GM21360 (cell line): ENCODE results near the gene FUBP3.

Experiments
- ATAC-seq: cut with Tn5 transposase; IDR thresholded peaks from one replicate; pipeline ENCODE4 v1.9.1; 2021; ENCODE audit warnings: mild to moderate bottlenecking, moderate library complexity; ENCODE audit not compliant: unreplicated experiment

Gene FUBP3, protein sequence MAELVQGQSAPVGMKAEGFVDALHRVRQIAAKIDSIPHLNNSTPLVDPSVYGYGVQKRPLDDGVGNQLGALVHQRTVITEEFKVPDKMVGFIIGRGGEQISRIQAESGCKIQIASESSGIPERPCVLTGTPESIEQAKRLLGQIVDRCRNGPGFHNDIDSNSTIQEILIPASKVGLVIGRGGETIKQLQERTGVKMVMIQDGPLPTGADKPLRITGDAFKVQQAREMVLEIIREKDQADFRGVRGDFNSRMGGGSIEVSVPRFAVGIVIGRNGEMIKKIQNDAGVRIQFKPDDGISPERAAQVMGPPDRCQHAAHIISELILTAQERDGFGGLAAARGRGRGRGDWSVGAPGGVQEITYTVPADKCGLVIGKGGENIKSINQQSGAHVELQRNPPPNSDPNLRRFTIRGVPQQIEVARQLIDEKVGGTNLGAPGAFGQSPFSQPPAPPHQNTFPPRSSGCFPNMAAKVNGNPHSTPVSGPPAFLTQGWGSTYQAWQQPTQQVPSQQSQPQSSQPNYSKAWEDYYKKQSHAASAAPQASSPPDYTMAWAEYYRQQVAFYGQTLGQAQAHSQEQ

DNA sequence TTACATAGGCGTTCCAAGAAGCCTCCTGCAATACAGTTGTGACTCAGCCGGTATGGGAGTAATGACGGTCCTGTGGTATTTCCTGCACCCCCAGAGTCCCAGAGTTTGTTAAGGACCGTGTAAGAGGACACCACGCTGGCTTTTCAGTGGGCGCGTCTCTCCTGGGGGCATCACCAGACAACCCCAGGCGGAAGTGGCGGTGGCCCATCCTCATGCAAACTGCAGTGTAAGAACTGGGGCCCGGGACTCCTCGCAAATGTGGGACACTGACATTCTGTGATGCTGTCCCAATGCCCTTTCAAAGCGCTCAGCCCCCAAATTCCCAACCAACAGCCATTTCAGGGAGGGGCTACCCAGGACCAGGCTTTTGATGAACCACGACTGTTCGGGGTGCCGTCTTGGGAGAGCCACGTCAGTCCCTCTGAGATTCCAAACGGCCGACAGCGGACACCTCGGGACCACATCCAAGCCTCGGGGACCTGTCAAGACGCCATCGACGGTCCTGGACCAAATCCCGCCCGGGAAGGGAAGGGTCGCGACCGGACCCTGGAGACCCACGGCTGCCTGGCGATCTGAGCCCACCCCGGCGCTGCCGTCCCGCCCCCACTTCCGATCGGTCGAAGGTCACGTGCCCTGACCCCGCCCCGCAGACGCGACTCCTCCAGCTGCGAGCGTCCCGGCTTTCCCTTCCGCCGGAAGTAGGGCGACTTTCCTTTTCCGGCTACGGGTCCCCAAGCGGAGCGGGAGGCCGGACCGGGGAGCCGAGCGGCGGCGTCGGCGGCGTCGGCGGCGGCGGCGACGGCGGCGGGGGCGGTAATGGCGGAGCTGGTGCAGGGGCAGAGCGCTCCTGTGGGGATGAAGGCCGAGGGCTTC is at the start of gene FUBP3:
Gene FUBP3, plus strand, starts transcription at position 713 of the 873 bp plus-strand sequence. Its CDS starts 104 bp downstream, at position 817.
- ATAC-seq: peak; percentile 81

DNA sequence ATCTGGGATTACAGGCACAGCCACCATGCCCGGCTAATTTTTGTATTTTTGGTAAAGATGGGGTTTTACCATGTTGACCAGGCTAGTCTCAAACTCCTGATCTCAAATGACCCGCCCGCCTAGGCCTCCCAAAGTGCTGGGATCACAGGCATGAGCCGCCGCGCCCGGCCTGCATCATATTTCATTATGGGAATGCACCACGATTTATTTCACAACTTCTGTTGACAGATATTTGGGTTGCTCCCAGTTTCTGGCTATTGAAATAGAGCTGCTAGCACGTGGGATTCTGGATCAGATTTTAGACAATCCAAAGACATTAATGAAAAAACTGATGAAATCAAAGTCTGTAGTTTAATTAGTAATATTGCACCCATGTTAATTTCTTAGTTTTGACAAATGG is 48.4 kb upstream of the FUBP3 start:
- no peak for ATAC-seq

DNA sequence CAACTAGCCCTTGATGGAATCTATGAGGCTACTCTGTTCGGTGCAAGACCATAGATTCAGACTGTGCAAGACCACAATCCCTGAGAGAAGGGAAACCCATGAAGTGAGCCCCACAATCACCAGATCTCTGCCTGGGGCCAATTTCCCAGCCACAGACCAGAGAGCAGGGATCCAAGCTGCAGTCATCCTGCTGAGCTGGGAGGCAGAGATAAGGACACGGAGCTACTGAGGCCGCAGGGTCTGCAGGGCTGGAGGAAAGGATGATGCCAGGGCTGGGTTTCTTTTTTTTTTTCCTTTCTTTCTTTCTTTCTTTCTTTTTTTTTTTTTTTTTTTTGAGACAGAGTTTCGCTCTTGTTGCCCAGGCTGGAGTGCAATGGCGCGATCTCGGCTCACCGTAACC is 47.7 kb upstream of the FUBP3 start:
- ATAC-seq: no peak

DNA sequence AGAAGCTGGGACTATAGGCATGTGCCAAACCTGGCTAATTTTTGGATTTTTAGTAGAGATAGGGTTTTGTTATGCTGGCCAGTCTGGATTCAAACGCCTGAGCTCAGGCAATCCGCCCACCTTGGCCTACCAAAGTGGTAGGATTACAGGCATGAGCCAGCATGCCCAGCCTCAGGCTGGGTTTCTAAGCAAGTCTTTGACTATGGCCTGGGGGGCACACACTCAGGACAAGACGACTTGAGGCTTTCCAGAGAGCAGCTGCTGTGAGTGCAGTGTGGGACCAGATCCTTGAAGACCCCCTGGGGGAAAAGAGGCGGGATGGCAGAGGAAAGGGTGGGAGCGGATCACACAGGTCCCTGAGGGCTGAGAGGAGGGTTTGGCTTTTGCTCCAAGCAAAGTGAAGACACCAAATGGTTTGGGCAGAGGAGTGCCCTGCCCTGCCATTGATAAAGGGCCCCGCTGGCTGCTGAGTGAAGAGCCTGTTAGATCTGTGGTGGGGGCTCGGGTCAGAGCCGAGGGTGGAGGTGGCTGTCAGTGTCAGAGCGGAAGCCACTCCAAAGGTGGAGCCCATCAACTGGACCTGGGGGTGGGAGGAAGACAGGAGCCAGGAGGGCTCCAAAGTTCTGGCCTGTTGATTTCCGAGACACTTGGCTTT is 46.8 kb upstream of the FUBP3 start:
- ATAC-seq: no peak

DNA sequence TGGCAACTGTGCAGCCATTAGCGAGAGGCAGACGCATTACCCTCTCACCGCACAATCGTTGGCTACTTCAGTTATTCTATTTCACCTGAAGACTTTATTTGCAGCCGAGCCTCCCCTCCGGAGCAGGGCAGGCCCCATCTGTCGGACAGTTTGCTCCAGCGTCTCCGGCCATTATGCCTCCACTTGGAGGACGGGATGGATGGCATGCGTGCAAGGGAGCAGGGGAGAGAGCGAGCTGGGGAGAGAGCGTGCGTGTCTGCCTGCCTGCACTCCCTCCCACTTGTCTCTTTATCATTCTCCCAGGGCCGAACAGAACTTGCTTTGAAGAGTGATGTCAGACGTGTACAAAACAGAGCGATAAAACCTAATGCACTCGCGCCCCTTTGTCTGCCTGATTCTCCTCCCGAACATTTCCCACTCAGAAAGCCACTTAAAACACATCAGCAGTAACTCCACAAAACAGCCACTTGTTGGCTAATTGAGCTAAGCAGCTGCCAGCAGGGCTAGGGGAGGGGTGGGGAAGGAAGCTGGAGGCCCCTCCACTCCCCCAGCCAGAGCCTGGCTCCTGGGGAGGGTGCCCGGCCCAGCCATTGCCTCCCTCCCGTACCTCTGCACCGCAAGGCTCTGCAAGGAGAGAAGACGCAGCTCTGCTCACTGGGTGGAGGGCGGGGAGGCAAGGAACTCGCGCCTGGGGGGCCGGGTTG is 43.4 kb upstream of the FUBP3 start:
- ATAC-seq: no peak

DNA sequence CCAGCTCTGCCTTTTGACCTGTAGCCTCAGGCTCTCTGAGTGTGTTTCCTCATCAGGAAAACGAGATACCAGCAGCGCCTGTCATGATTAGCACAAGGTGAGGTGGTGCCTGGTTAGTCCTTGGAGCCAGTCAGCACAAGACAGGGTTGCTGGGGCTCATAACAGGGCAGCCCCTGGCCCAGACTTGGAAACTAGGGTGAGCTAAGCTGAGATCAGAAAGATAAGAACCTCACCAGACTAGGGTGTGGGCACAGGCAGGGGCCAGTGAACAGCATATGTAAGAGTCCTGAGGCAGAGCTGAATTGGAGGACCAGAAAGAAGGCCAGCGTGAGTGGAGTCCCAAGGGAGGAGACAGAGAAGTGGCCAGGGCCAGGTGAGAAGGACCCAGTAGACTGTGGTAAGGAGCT is 42.7 kb upstream of the FUBP3 start:
- no peak for ATAC-seq

DNA sequence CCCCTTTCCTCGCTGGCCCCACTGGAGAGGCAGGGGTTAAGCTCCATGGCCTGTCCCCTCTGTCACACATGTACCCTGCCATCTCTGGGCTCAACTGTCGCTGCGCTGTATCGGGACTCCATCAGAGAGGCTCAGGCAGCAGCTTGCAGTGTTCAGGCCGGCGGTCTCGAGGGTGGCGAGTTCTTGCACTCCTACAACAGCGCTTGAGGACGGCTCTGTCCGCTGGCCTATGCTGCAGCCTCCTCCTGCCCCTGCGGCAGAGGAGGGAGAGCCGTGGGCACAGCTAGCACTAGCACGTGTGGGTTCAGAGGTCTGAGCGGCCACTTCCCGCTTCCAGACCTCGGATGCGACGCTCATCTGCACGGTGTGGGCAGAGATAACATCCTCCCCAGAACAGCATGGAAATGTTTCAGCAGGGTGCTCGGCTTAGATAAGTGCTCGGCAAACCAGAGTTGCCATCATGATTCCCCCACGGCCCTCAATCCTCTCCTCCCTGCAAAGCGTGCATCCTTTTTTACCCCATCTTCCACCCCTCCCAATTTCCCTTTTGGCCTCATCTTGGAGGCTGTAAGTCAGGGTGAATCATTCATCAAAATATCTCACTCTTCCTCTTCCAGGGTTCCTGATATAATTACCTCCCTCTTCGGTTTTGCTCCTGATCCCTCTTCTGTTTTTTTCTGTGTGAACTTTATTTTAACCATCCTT is 41.9 kb upstream of the FUBP3 start:
- ATAC-seq: no peak

DNA sequence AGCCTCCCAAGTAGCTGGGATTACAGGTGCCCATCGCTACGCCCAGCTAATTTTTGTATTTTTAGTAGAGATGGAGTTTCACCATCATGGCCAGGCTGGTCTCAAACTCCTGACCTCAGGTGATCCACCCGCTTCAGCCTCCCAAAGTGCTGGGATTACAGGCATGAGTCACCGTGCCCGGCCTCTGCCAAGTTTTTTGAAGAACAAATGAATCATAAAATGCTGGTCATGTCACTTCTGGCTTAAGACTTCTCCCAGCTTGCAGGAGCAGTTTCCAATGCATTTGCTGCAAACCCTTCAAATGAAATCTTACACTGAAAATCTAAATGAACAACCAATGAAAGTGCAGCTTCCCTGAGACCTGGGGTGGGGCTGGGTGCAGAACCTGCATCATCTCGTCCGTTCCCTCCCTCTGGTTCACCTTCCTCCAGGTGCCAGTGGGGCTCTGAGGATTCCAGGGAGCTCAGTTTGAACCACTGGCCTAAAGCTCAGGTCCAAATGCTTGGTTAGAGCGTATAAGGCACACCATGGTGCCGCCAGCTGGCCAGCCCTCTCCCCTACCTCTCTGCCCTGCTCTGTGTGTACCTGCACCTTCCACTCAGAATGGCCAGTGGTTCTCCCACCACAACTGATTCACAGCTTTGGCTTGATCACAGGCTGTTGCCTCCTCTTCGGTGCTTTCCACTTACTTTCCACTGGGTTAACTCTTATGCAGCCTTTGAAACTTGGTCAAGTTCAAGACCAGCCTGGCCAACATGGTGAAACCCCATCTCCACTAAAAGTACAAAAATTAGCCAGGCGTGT is 39.8 kb upstream of the FUBP3 start:
- no peak for ATAC-seq

DNA sequence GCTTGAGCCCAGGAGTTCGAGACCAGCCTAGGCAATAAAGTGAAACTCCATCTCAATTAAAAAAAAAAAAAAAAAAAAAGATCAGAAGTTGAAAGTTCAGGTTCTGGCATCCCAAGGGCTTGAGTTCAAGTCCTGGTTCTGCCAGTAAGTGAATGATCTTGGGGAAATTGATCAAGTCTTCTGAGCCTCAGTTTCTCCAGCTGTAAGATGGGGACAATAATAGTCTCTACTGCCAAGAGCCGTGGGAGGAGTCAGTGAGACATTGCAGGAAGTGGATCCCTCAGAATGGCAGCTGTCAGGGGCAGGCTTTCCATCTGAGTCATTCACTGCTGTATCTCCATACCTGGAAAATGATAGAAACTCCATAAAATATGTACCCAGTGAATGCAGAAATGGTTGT is 37.8 kb upstream of the FUBP3 start:
- ATAC-seq: no peak

DNA sequence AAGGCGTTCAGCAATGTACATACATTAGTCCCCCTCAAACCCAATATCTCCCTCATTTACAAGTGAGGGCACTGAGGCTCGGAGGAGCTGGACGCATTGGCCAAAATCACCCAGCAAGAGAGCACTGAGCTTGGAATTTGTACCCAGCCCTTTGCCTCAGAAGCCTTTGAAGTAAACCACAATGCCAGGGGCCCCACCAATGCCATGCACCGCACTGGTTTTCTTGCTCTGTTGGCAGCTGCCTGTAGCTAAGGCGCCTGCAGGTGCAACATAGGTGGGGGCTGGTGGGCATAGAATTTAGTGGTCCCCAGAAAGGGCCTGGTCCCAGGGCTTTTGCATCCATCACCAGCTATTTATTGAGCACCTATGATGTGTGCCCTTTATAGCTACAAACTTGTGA is 37.3 kb upstream of the FUBP3 start:
- ATAC-seq: no peak

DNA sequence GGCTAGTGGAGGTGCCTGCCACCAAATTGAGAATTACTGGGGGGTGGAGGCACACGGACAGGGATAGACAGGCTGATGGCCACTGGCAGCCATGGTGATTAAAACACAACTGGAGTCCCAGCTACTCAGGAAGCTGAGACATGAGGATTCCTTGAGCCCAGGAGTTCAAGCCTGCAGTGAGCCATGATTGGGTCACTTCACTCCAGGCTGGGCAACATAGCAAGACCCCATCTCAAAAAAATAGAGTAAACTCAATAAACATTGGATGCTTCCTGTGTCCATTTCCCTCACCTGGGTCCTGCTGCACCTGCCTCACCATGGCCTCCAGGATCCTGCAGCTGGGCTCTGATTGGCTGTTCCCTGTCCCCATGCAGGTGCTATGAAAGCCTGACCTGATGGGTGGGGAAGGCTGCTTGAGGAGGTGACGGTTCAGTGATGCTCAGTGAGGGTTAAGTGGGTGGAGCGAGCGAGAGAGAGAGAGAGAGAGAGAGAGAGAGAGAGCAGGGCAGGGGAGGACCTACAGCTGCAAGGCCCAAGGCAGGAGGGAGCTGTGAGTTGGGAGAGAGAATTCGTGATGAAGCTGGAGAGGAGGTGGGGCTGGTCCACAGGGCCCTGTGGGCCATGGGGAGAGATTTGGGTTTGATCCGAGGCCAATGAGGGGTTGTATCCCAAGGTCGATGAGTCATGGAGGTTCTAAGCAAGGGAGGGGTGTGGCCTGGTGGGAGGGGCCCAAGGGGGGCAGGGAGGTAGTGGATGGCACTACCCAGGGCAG is 36.7 kb upstream of the FUBP3 start:
- ATAC-seq: no peak

DNA sequence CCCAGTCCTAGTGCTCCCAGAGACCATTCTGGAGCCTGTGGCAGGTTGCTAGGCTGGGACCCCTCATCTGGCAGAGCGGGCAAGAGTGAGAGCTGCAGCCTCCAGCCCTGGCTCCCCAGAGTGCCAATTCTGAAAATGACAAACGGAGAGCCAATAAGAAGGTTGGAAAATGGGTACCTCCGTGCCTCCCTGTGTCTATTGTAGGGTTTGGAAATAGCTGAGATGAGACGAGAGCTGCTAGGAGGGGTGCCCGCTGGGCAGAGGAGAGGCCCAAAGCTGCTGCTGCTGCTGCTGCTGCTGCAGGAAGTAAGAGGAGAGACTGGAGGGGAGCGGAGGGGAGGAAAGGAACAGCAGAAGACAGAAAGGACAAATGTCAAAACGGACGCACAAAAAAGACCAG is 36.0 kb upstream of the FUBP3 start:
- no peak for ATAC-seq

DNA sequence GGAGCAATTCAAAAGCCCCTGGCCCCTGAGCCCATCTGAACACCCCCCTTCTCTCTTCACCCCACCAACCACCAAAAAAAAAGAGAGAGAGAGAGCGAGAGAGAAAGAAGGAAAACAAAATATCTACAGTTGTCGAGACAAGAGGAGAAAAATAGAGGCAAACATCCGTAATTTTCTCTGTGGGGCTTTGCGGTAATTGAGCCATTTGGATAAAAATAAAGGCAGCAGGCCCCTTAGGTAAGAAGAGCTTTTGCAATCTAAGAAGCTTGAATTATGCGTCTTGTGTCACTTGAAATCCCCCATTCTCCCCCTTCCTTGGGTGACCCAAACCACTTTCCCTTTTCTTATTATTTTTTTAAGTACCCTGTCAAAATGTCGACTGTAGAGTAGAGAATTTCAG is 35.5 kb upstream of the FUBP3 start:
- ATAC-seq: no peak

DNA sequence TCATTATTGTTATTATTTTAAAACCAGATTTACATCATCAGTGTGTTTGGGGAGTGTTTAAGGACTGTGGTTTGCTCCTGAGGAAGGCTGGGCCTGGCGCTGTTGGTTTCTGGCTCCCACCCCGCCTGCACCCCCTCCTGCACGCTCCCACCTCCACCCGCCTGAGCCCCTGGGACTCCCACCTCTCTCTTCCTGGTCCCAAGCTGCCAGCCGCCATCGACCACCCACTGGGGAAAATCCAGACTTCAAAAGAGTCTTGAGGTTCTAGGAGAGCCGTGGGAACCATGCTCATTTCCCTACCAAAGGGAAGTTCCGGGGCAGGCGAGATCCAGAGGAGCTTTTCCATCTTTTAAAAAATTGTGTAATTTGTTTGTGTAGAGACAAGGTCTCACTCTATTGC is 35.0 kb upstream of the FUBP3 start:
- ATAC-seq: no peak

DNA sequence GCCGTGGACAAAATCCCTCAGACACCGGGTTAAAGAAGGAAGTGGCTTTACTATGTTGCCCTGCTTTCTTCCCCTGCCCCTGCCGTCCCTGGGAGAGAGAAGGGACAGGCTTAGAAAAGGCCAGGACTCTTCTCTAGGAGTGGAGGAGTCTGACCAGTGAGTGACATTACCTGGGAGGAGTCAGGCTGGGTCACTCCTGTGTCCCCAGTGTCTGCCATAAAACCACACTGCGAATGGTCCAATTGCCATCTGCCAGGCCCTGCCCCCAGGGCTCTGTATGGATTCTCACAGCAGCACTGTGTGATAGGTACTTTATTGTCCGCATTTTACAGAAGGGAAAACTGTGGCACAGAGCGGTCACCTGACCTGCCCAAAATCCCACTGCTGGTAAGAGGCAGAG is 31.3 kb upstream of the FUBP3 start:
- no peak for ATAC-seq

DNA sequence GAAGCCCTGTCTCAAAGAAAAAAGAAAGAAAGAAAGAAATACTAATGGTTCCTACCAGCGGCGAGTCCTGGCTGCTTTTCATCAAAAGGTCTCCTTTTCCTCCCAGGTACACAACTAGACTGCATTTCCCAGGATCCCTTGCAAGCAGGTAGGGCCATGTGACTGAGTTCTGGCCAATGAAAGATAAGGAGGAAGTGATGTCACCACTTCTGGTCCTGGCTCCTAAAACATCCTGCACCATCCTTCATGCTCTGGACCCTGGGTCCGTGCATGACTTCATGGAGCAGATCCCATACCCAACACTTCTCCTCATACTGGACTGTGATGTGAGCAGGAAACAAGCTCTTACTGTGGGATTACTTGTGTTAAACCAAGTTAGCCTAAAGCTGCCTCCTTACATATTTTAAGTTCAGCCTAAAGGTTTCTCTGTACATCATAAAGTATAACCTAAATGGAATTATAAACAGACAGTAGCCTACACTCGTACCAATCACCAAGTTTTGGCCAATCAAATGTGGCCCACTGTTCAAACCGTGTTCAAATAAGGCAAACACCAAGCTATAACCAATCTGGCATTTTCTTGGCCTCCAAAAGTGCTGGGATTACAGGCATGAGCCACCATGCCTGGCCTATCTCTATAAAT is 30.2 kb upstream of the FUBP3 start:
- no peak for ATAC-seq

DNA sequence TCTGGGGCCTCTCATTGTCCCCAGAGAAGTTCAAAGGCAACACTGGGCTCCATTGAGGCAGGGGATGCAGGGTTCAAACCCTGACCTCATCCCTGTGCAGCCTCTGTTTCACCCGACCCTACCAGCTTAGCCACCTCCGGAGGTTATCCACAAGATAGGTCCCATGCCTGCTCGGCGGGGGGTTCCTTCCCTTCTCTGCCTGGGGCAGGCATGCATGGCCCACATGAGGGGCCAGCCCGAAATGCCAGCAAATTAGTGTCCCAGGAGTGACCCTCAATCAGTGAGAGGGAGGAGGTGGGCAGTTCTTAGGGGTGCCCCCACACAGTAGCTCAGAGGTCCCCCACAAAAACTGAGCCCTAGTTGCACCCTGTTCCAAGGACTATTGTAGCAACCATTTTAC is 24.8 kb upstream of the FUBP3 start:
- no peak for ATAC-seq

DNA sequence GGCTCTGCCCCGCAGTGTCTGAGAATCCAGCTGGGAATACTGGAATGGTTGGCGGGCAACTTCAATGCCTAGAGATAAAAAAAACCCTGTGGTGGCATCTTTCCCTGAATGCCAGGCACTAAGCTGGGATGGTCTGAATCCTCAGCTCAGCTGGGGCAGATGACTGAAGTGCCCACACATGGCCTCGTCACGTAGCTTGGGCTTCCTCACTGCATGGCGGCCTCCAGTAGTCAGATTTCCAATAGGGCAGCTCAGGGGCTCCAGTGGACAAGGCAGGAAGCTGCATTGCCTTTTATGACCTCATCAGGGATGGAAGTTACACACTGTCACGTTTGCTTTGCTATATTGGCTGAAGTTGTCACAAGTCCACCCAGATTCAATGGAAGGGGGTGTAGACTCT is 24.3 kb upstream of the FUBP3 start:
- ATAC-seq: no peak
